Measurements from ENCODE around the gene BACE1-AS. TPM values are rescaled to one million over a fixed set of nuclear protein-coding genes. Genes with fewer than 3 reads are reported as not detected.

BACE1-AS gene
- total RNA-seq, 1 experiment from 2014 or later, result 13.7 TPM

DNA sequence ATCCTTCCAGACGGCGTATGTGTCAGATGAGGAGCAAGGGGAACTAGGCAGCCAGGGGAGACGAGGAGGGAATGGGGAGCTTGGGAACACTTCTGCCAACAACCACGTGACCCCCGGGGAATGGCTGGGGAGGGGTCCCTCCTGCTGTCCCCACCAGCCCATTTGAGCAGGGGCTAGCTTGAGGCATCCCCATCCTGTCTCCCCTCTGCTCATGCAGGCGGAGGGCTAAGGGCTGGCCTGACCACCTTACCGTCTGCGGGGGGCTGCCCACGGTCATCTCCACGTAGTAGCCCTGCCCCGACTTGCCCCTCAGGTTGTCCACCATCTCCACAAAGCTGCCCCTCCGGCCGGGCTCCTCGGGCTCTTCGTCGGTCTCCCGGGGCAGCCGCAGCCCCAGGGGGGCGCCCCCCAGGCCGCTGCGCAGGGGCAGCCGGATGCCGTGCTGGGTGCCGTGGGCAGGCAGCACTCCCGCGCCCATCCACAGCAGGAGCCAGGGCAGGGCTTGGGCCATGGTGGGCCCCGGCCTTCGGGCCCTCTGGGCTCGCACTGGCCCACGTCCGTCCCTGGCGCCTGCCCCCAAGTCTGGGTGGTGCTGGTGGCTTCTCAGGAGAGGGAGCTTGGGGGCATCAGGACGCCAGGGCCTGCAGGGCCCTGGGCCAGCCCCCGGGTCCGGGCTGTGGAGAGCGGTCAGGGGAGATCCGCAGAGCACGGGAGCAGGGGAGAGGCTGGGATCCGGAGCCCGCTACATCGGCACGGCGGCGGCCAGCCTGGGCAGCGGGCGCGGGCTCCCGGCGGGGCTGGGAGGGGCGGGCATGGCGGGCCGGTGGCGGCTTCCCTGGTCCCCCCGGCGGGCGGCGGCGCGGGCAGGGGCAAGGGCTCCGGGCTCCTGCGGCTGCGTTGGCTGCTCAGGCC, 24.4 kb downstream of the BACE1-AS start:
- intact Hi-C loops (cut with micrococcal nuclease; ENCODE audit: unreplicated experiment), result loop anchor here (1.0 kb wide), 1 partner anchor 12 kb away; the partner anchor contains the start of gene CEP164
- DNase-seq (ENCODE audit: low spot score), result no peak
- CTCF ChIA-PET, result interaction anchor here (1.1 kb wide), 1 partner anchor 84 kb away, joined by 3 read pairs; the partner anchor contains the start of gene PCSK7
- Histone ChIP-seq H3K27ac (ENCODE audit: low read depth, low read length, poor library complexity, severe bottlenecking) (no peak overlapping the region), H3K36me3 (ENCODE audit: insufficient read depth, low read length, poor library complexity, severe bottlenecking) (no peaks in the 10 kb centered on the region), H3K27me3 (replicated peaks; ENCODE audit: insufficient read depth, low read depth, low read length, poor library complexity) (no peaks in the 10 kb centered on the region), H3K4me1 (ENCODE audit: insufficient read depth, low read length, poor library complexity, severe bottlenecking) (peaks cover 3% of the 10 kb centered on the region), H3K9me3 (ENCODE audit: low read depth, low read length, poor library complexity, severe bottlenecking) (no peaks in the 10 kb centered on the region), H3K4me3 (ENCODE audit: low read depth, low read length, poor library complexity, severe bottlenecking) (peak overlapping the region; percentile 84)
- TF ChIP-seq EZH2 (IDR thresholded peaks at IDR 0.05; ENCODE audit: borderline replicate concordance, low read depth, low read length, poor library complexity, severe bottlenecking), result no peak
- TF ChIP-seq, protein P1, sequence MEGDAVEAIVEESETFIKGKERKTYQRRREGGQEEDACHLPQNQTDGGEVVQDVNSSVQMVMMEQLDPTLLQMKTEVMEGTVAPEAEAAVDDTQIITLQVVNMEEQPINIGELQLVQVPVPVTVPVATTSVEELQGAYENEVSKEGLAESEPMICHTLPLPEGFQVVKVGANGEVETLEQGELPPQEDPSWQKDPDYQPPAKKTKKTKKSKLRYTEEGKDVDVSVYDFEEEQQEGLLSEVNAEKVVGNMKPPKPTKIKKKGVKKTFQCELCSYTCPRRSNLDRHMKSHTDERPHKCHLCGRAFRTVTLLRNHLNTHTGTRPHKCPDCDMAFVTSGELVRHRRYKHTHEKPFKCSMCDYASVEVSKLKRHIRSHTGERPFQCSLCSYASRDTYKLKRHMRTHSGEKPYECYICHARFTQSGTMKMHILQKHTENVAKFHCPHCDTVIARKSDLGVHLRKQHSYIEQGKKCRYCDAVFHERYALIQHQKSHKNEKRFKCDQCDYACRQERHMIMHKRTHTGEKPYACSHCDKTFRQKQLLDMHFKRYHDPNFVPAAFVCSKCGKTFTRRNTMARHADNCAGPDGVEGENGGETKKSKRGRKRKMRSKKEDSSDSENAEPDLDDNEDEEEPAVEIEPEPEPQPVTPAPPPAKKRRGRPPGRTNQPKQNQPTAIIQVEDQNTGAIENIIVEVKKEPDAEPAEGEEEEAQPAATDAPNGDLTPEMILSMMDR (conservative IDR thresholded peaks at IDR 0.05; ENCODE audit: low read depth, low read length), result no peak
- no TSS peak for BruUV-seq (replicated peaks)
- POLR2A ChIA-PET (ENCODE audit: low non-redundant PET), result interaction anchor here (0.7 kb wide), 1 partner anchor 12 kb away, joined by 4 read pairs; the partner anchor contains the start of gene CEP164

DNA sequence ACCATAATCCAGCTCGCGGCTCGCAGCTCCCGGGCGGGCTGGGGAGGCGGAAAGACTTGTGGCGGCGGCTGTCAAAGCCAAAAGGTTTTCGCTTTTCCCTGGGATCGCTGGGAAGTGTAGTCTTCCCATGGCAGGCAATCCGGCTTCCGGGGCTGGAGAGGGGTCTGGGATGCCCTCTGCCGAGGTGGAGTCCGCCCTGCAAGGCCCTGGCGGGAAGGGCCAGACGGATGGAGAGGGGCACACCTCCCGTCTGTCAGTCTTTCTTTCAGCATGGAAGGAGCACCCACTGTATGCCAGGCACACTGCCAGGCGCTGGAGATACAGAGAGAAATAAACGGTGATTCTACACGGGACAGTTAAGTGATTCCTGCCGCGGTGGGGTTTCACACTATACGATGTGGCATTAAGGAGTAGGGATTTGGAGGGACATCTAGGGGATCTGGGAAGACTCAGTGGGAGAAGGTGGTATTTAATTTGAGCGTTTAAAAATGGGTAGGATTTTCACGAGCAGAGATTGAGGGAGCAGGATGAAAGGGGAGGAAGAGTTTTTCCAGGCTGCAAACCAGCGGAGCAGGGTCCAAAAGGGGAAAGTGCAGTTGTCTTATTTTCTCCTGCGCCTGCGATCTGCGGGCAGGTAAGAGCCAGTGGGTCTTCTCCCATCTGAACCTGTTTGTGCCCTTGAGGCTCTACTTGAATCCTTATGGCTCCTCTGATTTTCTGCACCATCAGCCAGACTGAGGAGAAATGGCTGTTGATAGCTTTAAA, 25.2 kb downstream of the BACE1-AS start, which contains the start of gene BACE1:
Gene BACE1, minus strand, starts transcription at position 60 of the 765 bp plus-strand sequence. CDS start 461 bp downstream, outside the sequence.
- CTCF ChIA-PET, result interaction anchor here (0.9 to 1.3 kb wide), 3 partner anchors 11 to 493 kb away, joined by 3 to 4 read pairs (median 3); partner anchors contain the start of genes CEP164 and PCSK7
- intact Hi-C loops (cut with micrococcal nuclease; ENCODE audit: unreplicated experiment), result loop anchor here (1.0 kb wide), 1 partner anchor 11 kb away; the partner anchor contains the start of gene CEP164
- TF ChIP-seq, protein P1 (conservative IDR thresholded peaks at IDR 0.05; ENCODE audit: low read depth, low read length), result peak; percentile 58
- no peak for TF ChIP-seq EZH2 (IDR thresholded peaks at IDR 0.05; ENCODE audit: borderline replicate concordance, low read depth, low read length, poor library complexity, severe bottlenecking)

DNA sequence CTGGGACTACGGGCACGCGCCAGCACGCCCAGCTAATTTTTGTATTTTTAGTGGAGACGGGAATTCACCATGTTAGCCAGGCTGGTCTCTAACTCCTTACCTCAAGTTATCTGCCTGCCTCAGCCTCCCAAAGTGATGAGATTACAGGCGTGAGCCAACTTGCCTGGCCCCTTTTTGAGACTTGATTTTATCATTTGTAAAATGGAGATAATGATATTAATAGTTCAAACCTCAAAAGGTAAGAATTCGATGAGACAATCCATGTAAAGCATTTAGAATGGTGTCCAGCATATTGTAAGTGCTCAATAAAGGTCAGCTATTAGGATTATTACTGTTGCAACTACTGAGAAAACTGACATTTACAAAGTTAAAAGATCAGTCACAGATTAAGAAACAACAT, 27.6 kb downstream of the BACE1-AS start:
- intact Hi-C loops (cut with micrococcal nuclease; ENCODE audit: unreplicated experiment), result no loop called here
- Histone ChIP-seq H3K9me3 (ENCODE audit: low read depth, low read length, poor library complexity, severe bottlenecking) (no peaks in the 10 kb centered on the region), H3K36me3 (ENCODE audit: insufficient read depth, low read length, poor library complexity, severe bottlenecking) (no peaks in the 10 kb centered on the region), H3K4me1 (ENCODE audit: insufficient read depth, low read length, poor library complexity, severe bottlenecking) (peaks cover 3% of the 10 kb centered on the region), H3K27ac (ENCODE audit: low read depth, low read length, poor library complexity, severe bottlenecking) (no peak overlapping the region), H3K4me3 (ENCODE audit: low read depth, low read length, poor library complexity, severe bottlenecking) (no peak overlapping the region), H3K27me3 (replicated peaks; ENCODE audit: insufficient read depth, low read depth, low read length, poor library complexity) (no peaks in the 10 kb centered on the region)
- CTCF ChIA-PET, result no interaction called here
- no TSS peak for BruUV-seq (replicated peaks)
- DNase-seq (ENCODE audit: low spot score), result no peak
- no peak for TF ChIP-seq EZH2 (IDR thresholded peaks at IDR 0.05; ENCODE audit: borderline replicate concordance, low read depth, low read length, poor library complexity, severe bottlenecking)
- TF ChIP-seq, protein P1 (conservative IDR thresholded peaks at IDR 0.05; ENCODE audit: low read depth, low read length), result no peak
- POLR2A ChIA-PET (ENCODE audit: low non-redundant PET), result no interaction called here

More for the DNA sequence above, 25.2 kb downstream of the BACE1-AS start, which contains the start of gene BACE1:
- peak within 1 kb of the TSS; percentile 55 for H3K27ac ChIP-seq (ENCODE audit: low read depth, low read length, poor library complexity, severe bottlenecking)
- H3K9me3 ChIP-seq (ENCODE audit: low read depth, low read length, poor library complexity, severe bottlenecking), result no peaks in the 10 kb centered on the region
- peak within 1 kb of the TSS; percentile 84 for H3K4me3 ChIP-seq (ENCODE audit: low read depth, low read length, poor library complexity, severe bottlenecking)
- POLR2A ChIA-PET (ENCODE audit: low non-redundant PET), result interaction anchor here (0.7 kb wide), 2 partner anchors 11 to 95 kb away, joined by 3 to 4 read pairs; partner anchors contain the start of gene CEP164
- DNase-seq (ENCODE audit: low spot score), result peak; percentile 93
- peaks cover 3% of the 10 kb centered on the region for H3K4me1 ChIP-seq (ENCODE audit: insufficient read depth, low read length, poor library complexity, severe bottlenecking)
- TSS peak; percentile 57 for BruUV-seq (replicated peaks)
- no peaks in the 10 kb centered on the region for H3K27me3 ChIP-seq (replicated peaks; ENCODE audit: insufficient read depth, low read depth, low read length, poor library complexity)
- H3K36me3 ChIP-seq (ENCODE audit: insufficient read depth, low read length, poor library complexity, severe bottlenecking), result no peaks in the 10 kb centered on the region

Measured in A673 (cell line).